Tibial nerve (tissue), 4 donors: Measurements from ENCODE around the gene FBLN2. TPM values are rescaled to one million over a fixed set of nuclear protein-coding genes. Genes with fewer than 3 reads are reported as not detected.
A peak's percentile ranks its signal among the peaks of the same experiment; 100 is the strongest.

Experiments used
- DNase-seq, 2 donors: peaks; one replicate each; pipeline ENCODE4 v3.0.0-alpha.2; 2019; ENCODE audit warnings: low spot score in 2 of 2
- H3K27ac ChIP-seq, 4 donors: fragments of 200-600 bp; sonication (generic) in 3 of 4; one replicate each; pipeline ENCODE4 v1.5.1; 2017 to 2019; ENCODE audit warnings: mild to moderate bottlenecking in 1 of 4
- H3K27me3 ChIP-seq, 2 donors: fragments of 200-600 bp; sonication (generic) in 1 of 2; one replicate each; pipeline versions ENCODE4 v1.5.1 to v1.6.0; 2017 to 2019
- H3K36me3 ChIP-seq, 3 donors: fragments of 200-600 bp; sonication (generic); one replicate each; pipeline ENCODE4 v1.5.1; 2018 to 2019
- H3K4me1 ChIP-seq, 4 donors: fragments of 200-600 bp; sonication (generic) in 3 of 4; one replicate each; pipeline ENCODE4 v1.5.1; 2017 to 2019
- H3K4me3 ChIP-seq, 4 donors: fragments of 200-600 bp; sonication (generic) in 3 of 4; one replicate each; pipeline ENCODE4 v1.5.1; 2017 to 2019; ENCODE audit warnings: mild to moderate bottlenecking in 1 of 4, moderate library complexity in 1 of 4
- H3K9me3 ChIP-seq, 4 donors: fragments of 200-600 bp; sonication (generic) in 3 of 4; one replicate each; pipeline ENCODE4 v1.5.1; 2017 to 2019
- CTCF ChIP-seq, 5 experiments: fragments of 200-600 bp in 3 of 5; fragments of 450-650 bp in 2 of 5; sonication (generic) in 3 of 5; IDR thresholded peaks; one replicate each; pipeline ENCODE4 v1.5.1; 2016 to 2019; ENCODE audit warnings: antibody characterized with exemption in 5 of 5, mild to moderate bottlenecking in 3 of 5, moderate library complexity in 2 of 5
- EP300 ChIP-seq, 2 donors: sonication (generic); formaldehyde crosslinking; IDR thresholded peaks; one replicate each; pipeline ENCODE4 v1.6.1; 2017; ENCODE audit warnings: antibody characterized with exemption in 2 of 2, mild to moderate bottlenecking in 1 of 2
- POLR2A ChIP-seq, 2 donors: fragments of 450-650 bp; IDR thresholded peaks; one replicate each; pipeline ENCODE4 v1.6.1; 2017; ENCODE audit warnings: antibody characterized with exemption in 2 of 2, mild to moderate bottlenecking in 2 of 2, moderate library complexity in 2 of 2
- WGBS, 2 donors: methylation state at CpG; one replicate each; pipeline ENCODE4 v1.1.5; 2018; 5-methylcytosine and 5-hydroxymethylcytosine counted together
- total RNA-seq, 4 donors: library from RNA; depleted of rRNA; stranded (reverse); fragments of >200 nt; gene quantifications; one replicate each; pipeline ENCODE4 v1.1.0, GENCODE V29; 2016

FBLN2 gene
- total RNA-seq, 4 donors from 2014 or later: 185 to 445 (median 240) TPM

DNA sequence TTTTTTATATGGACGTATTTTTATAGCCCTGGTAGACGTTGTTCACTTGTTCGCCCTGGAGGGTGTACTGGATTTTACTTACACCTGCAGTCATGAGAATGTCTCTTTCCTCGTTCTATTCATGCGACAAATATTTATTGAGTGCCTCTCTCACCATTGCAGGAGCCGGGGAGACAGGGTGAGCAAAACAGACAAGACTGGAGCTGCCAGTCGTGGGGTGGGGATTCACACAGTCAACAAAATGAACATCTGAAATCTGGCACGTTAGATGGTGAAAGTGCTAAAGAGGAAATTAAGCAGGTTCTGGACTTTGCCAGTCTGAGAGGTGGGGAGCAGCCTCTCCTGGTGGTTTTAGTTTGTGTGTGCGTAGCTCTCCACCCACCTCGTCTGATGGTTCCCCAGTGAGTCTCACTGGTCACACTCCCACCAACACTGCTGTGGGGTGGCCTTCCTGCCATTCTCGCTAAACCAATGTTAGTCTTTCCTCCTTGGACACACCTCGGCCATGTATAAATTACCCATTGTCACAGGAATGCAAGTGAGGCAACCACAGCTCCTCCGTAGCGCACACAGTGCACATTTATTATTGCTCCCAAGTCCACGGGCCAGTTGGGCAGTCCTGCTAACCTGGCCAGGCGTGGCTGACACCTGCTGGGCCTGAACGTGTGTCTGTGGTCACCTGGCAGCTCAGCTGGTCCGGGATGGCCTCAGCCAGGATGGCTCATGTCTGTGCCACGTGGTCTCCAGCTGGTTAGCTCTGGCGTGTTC, 31.5 kb downstream of the FBLN2 start:
- no peak for TF ChIP-seq CTCF (IDR thresholded peaks at IDR 0.05)
- TF ChIP-seq POLR2A (IDR thresholded peaks at IDR 0.05): no peak
- no peak for TF ChIP-seq EP300 (IDR thresholded peaks at IDR 0.05)
- Histone ChIP-seq H3K36me3 (peaks cover 0 to 5% (median 0%) of the 10 kb centered on the region in 3 donors), H3K9me3 (no peaks in the 10 kb centered on the region), H3K27ac (no peak overlapping the region), H3K4me3 (no peak overlapping the region), H3K27me3 (no peaks in the 10 kb centered on the region), H3K4me1 (peaks cover 0 to 36% (median 7%) of the 10 kb centered on the region in 4 donors)
- WGBS, 2 donors: 66 to 74% methylated on average over 20 of the region's 20 CpGs
- no peak for DNase-seq

GRCh38 chr3:13581485-13582365, 32.8 kb downstream of the FBLN2 start:
- Histone ChIP-seq H3K27ac (peak overlapping the region in 1 of 4 donors; percentile 39), H3K36me3 (peaks cover 0 to 5% (median 0%) of the 10 kb centered on the region in 3 donors), H3K4me3 (no peak overlapping the region), H3K9me3 (no peaks in the 10 kb centered on the region), H3K27me3 (no peaks in the 10 kb centered on the region), H3K4me1 (peaks cover 0 to 28% (median 3%) of the 10 kb centered on the region in 4 donors)
- no peak for TF ChIP-seq CTCF (IDR thresholded peaks at IDR 0.05)
- no peak for DNase-seq
- WGBS, 2 donors: 56 to 66% methylated on average over 10 to 20 of the region's 21 CpGs

GRCh38 chr3:13582366-13583250, 33.7 kb downstream of the FBLN2 start:
- DNase-seq: no peak

More at GRCh38 chr3:13582366-13583250, 33.7 kb downstream of the FBLN2 start:
- peak overlapping the region in 1 of 4 donors; percentile 39 for H3K27ac ChIP-seq
- no peak overlapping the region for H3K4me3 ChIP-seq
- WGBS, 2 donors: 48 to 68% methylated on average over 22 to 23 of the region's 24 CpGs
- peaks cover 0 to 28% (median 3%) of the 10 kb centered on the region in 4 donors for H3K4me1 ChIP-seq
- no peaks in the 10 kb centered on the region for H3K9me3 ChIP-seq
- H3K27me3 ChIP-seq: no peaks in the 10 kb centered on the region
- TF ChIP-seq POLR2A (IDR thresholded peaks at IDR 0.05): no peak
- no peak for TF ChIP-seq CTCF (IDR thresholded peaks at IDR 0.05)
- no peak for TF ChIP-seq EP300 (IDR thresholded peaks at IDR 0.05)
- H3K36me3 ChIP-seq: peaks cover 0 to under 1% (median 0%) of the 10 kb centered on the region in 3 donors
